ENCODE measurements around the gene ZRANB3. TPM values are rescaled to one million over a fixed set of nuclear protein-coding genes. Genes with fewer than 3 reads are reported as not detected.

Gene ZRANB3
- polyA plus RNA-seq, 1 experiment = 3.3 TPM

DNA sequence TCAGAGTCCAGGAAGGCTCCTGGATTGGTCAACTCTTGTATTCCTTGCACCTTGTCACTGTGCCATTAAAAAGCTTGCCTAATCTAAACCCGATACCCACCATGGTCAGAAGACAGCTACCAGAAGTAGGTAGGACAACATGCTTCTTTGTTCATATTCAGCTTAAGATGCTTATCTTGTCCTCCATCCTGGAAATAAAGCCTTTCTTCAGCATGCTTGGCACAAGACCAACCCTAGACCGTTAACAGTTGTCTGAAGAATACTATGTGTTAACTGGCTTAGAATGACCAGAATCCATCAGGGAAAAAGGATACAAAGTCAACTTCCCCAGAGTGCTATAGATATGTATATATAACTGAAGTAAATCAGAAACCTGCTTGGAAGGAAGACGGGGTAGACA, 193.9 kb downstream of the ZRANB3 start:
- POLR2A ChIA-PET = no interaction called here
- no peak for TF ChIP-seq CTCF (IDR thresholded peaks at IDR 0.05; ENCODE audit: insufficient read depth, low read depth, low read length)
- no peak for DNase-seq (ENCODE audit: low read depth)
- CTCF ChIA-PET = no interaction called here
- Histone ChIP-seq H3K36me3 (ENCODE audit: control insufficient read depth, insufficient read depth, low read length) (no peaks in the 10 kb centered on the region), H3K27me3 (ENCODE audit: control insufficient read depth, insufficient read depth, low read length) (no peaks in the 10 kb centered on the region), H3K4me3 (ENCODE audit: low read depth, low read length) (no peak overlapping the region)

DNA sequence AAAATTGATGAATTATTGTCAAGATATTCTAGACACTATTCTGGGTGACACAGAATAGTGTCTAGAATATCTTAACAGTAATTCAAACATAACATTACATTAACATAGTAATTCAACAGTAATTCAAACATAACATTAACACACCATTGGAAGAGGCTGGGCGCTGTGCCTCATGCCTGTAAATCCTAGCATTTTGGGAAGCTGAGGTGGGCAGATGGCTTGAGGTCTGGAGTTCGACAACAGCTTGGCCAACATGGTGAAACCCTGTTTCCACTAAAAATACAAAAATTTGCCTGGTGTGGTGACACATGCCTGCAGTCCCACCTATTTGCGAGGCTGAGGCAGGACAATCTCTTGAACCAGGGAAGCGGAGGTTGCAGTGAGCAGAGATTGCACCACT, 195.8 kb downstream of the ZRANB3 start:
- no peak overlapping the region for H3K4me3 ChIP-seq (ENCODE audit: low read depth, low read length)
- H3K36me3 ChIP-seq (ENCODE audit: control insufficient read depth, insufficient read depth, low read length) = no peaks in the 10 kb centered on the region
- ChIA-PET CTCF (no interaction called here), POLR2A (no interaction called here)
- no peak for TF ChIP-seq CTCF (IDR thresholded peaks at IDR 0.05; ENCODE audit: insufficient read depth, low read depth, low read length)
- no peak for DNase-seq (ENCODE audit: low read depth)
- H3K27me3 ChIP-seq (ENCODE audit: control insufficient read depth, insufficient read depth, low read length) = no peaks in the 10 kb centered on the region

GRCh38 chr2:135327146-135327545, 203.9 kb downstream of the ZRANB3 start:
- no peak for TF ChIP-seq CTCF (IDR thresholded peaks at IDR 0.05; ENCODE audit: insufficient read depth, low read depth, low read length)
- Histone ChIP-seq H3K27me3 (ENCODE audit: control insufficient read depth, insufficient read depth, low read length) (no peaks in the 10 kb centered on the region), H3K36me3 (ENCODE audit: control insufficient read depth, insufficient read depth, low read length) (no peaks in the 10 kb centered on the region), H3K4me3 (ENCODE audit: low read depth, low read length) (no peak overlapping the region)
- ChIA-PET POLR2A (no interaction called here), CTCF (no interaction called here)
- no peak for DNase-seq (ENCODE audit: low read depth)

DNA sequence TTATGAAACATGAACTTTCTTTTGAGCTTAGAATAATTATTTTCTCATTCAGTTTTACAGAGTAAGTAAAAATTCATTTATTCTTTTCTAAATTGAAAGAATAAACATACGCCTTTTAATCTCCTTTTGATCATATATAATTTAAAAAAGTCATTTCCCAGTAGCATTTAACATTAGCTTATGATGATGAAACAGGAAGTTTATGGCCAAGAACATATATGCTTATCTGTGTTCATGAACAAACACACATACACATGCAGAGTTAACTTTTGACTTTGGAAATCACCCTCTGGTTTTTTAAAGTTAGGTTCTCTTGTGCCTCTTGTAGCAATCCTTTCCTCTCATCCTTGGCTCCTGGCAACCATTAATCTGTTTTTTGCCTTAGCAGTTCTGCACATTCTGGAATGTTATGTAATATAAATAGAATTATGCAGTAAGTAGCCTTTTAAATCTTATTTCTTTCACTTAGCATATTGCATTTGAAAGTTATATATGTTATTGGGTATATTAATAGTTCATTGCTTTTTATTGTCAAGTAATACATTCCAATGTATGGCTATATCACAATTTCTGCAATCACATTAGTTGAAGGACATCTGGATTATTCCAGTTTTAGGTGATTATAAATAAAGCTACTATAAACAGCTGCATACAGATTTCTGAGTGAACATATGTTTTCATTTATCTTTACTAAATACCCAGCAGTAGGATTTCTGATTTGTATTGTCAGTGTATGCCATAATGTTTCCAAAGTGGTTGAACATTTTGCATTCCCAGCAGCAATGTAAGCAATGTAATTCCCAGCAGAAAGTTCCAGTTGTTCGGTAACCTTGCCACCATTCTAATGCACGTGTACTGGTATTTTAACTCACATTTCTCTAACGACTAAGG, 210.3 kb downstream of the ZRANB3 start:
- no peaks in the 10 kb centered on the region for H3K36me3 ChIP-seq (ENCODE audit: control insufficient read depth, insufficient read depth, low read length)
- ChIA-PET CTCF (no interaction called here), POLR2A (no interaction called here)
- TF ChIP-seq CTCF (IDR thresholded peaks at IDR 0.05; ENCODE audit: insufficient read depth, low read depth, low read length) = no peak
- no peaks in the 10 kb centered on the region for H3K27me3 ChIP-seq (ENCODE audit: control insufficient read depth, insufficient read depth, low read length)
- no peak for DNase-seq (ENCODE audit: low read depth)
- H3K4me3 ChIP-seq (ENCODE audit: low read depth, low read length) = no peak overlapping the region

- ChIA-PET POLR2A (no interaction called here), CTCF (no interaction called here)
- TF ChIP-seq CTCF (IDR thresholded peaks at IDR 0.05; ENCODE audit: insufficient read depth, low read depth, low read length) = no peak
- Histone ChIP-seq H3K27me3 (ENCODE audit: control insufficient read depth, insufficient read depth, low read length) (no peaks in the 10 kb centered on the region), H3K36me3 (ENCODE audit: control insufficient read depth, insufficient read depth, low read length) (no peaks in the 10 kb centered on the region), H3K4me3 (ENCODE audit: low read depth, low read length) (no peak overlapping the region)
- DNase-seq (ENCODE audit: low read depth) = no peak
Observed at GRCh38 chr2:135318808-135319207, 212.2 kb downstream of the ZRANB3 start.

Data from BJ (cell line).